ENCODE data around the gene FAM118B.
"Not testable (repeated sequence)": the region's sequence is repeated elsewhere in the genome, so short reads cannot be mapped to it uniquely, and the experiment has no call there.

Gene FAM118B

GRCh38 chr11:126305699-126306098 is 94.1 kb downstream of the FAM118B start:
- Histone ChIP-seq H3K4me3 (ENCODE audit: low read depth, low read length) (no peak overlapping the region), H3K36me3 (ENCODE audit: control insufficient read depth, insufficient read depth, low read length) (no peaks in the 10 kb centered on the region), H3K27me3 (ENCODE audit: control insufficient read depth, insufficient read depth, low read length) (no peaks in the 10 kb centered on the region), H3K9ac (no peak overlapping the region), H3K4me2 (ENCODE audit: low read length) (no peak overlapping the region), H3K79me2 (no peaks in the 10 kb centered on the region), H2AFZ (no peak overlapping the region), H3K27ac (no peak overlapping the region), H3K9me3 (ENCODE audit: control insufficient read depth, low read length) (no peaks in the 10 kb centered on the region), H3K4me1 (peaks cover 3% of the 10 kb centered on the region)
- no peak for TF ChIP-seq CTCF (IDR thresholded peaks at IDR 0.05)

- no peak overlapping the region for H3K4me3 ChIP-seq (ENCODE audit: low read depth, low read length)
- no peak overlapping the region for H3K4me2 ChIP-seq (ENCODE audit: low read length)
- no peaks in the 10 kb centered on the region for H3K36me3 ChIP-seq (ENCODE audit: control insufficient read depth, insufficient read depth, low read length)
- TF ChIP-seq CTCF (IDR thresholded peaks at IDR 0.05): no peak
- peaks cover 3% of the 10 kb centered on the region for H3K4me1 ChIP-seq
- H3K9me3 ChIP-seq (ENCODE audit: control insufficient read depth, low read length): no peaks in the 10 kb centered on the region
- no peak overlapping the region for H2AFZ ChIP-seq
- no peak overlapping the region for H3K9ac ChIP-seq
- H3K27ac ChIP-seq: no peak overlapping the region
- no peaks in the 10 kb centered on the region for H3K79me2 ChIP-seq
- no peaks in the 10 kb centered on the region for H3K27me3 ChIP-seq (ENCODE audit: control insufficient read depth, insufficient read depth, low read length)
These were observed 96.1 kb downstream of the FAM118B start for GRCh38 chr11:126307706-126308105.

- no peaks in the 10 kb centered on the region for H3K36me3 ChIP-seq (ENCODE audit: control insufficient read depth, insufficient read depth, low read length)
These were observed 96.7 kb downstream of the FAM118B start for GRCh38 chr11:126308271-126308671.

GRCh38 chr11:126308771-126309170 is 97.2 kb downstream of the FAM118B start:
- H3K4me2 ChIP-seq (ENCODE audit: low read length); H3K9me3 ChIP-seq (ENCODE audit: control insufficient read depth, low read length); H3K4me1 ChIP-seq; H2AFZ ChIP-seq; H3K36me3 ChIP-seq (ENCODE audit: control insufficient read depth, insufficient read depth, low read length); H3K4me3 ChIP-seq (ENCODE audit: low read depth, low read length); H3K9ac ChIP-seq; H3K79me2 ChIP-seq; H3K27ac ChIP-seq; H3K27me3 ChIP-seq (ENCODE audit: control insufficient read depth, insufficient read depth, low read length): not testable (repeated sequence)

More at GRCh38 chr11:126308271-126308671, 96.7 kb downstream of the FAM118B start:
- no peak overlapping the region for H3K4me2 ChIP-seq (ENCODE audit: low read length)
- no peak overlapping the region for H3K9ac ChIP-seq
- no peaks in the 10 kb centered on the region for H3K27me3 ChIP-seq (ENCODE audit: control insufficient read depth, insufficient read depth, low read length)
- H3K9me3 ChIP-seq (ENCODE audit: control insufficient read depth, low read length): no peaks in the 10 kb centered on the region
- TF ChIP-seq CTCF (IDR thresholded peaks at IDR 0.05): no peak
- H2AFZ ChIP-seq: no peak overlapping the region
- no peaks in the 10 kb centered on the region for H3K79me2 ChIP-seq
- no peak overlapping the region for H3K27ac ChIP-seq
- no peak overlapping the region for H3K4me3 ChIP-seq (ENCODE audit: low read depth, low read length)
- H3K4me1 ChIP-seq: peaks cover 3% of the 10 kb centered on the region

GRCh38 chr11:126310200-126310991 is 98.8 kb downstream of the FAM118B start:
- Histone ChIP-seq H3K27ac (no peak overlapping the region), H3K4me1 (no peaks in the 10 kb centered on the region), H3K4me3 (ENCODE audit: low read depth, low read length) (no peak overlapping the region), H3K9me3 (ENCODE audit: control insufficient read depth, low read length) (no peaks in the 10 kb centered on the region), H3K79me2 (no peaks in the 10 kb centered on the region), H3K27me3 (ENCODE audit: control insufficient read depth, insufficient read depth, low read length) (no peaks in the 10 kb centered on the region), H3K4me2 (ENCODE audit: low read length) (no peak overlapping the region), H3K36me3 (ENCODE audit: control insufficient read depth, insufficient read depth, low read length) (no peaks in the 10 kb centered on the region), H2AFZ (no peak overlapping the region), H3K9ac (no peak overlapping the region)
- TF ChIP-seq CTCF (IDR thresholded peaks at IDR 0.05): peak; percentile 60

Data from parathyroid adenoma (tissue), 2 donors.